Tibial nerve (tissue), 4 donors: ENCODE measurements around the gene LPAR4. TPM values are rescaled to one million over a fixed set of nuclear protein-coding genes. Genes with fewer than 3 reads are reported as not detected.

Source experiments
- DNase-seq, 2 donors: peaks; one replicate each; pipeline ENCODE4 v3.0.0-alpha.2; 2019; ENCODE audit warnings: low spot score in 2 of 2
- H3K27ac ChIP-seq, 4 donors: fragments of 200-600 bp; sonication (generic) in 3 of 4; one replicate each; pipeline ENCODE4 v1.5.1; 2017 to 2019; ENCODE audit warnings: mild to moderate bottlenecking in 1 of 4
- H3K27me3 ChIP-seq, 2 donors: fragments of 200-600 bp; sonication (generic) in 1 of 2; one replicate each; pipeline versions ENCODE4 v1.5.1 to v1.6.0; 2017 to 2019
- H3K36me3 ChIP-seq, 3 donors: fragments of 200-600 bp; sonication (generic); one replicate each; pipeline ENCODE4 v1.5.1; 2018 to 2019
- H3K4me1 ChIP-seq, 4 donors: fragments of 200-600 bp; sonication (generic) in 3 of 4; one replicate each; pipeline ENCODE4 v1.5.1; 2017 to 2019
- H3K4me3 ChIP-seq, 4 donors: fragments of 200-600 bp; sonication (generic) in 3 of 4; one replicate each; pipeline ENCODE4 v1.5.1; 2017 to 2019; ENCODE audit warnings: mild to moderate bottlenecking in 1 of 4, moderate library complexity in 1 of 4
- H3K9me3 ChIP-seq, 4 donors: fragments of 200-600 bp; sonication (generic) in 3 of 4; one replicate each; pipeline ENCODE4 v1.5.1; 2017 to 2019
- CTCF ChIP-seq, 5 experiments: fragments of 200-600 bp in 3 of 5; fragments of 450-650 bp in 2 of 5; sonication (generic) in 3 of 5; IDR thresholded peaks; one replicate each; pipeline ENCODE4 v1.5.1; 2016 to 2019; ENCODE audit warnings: antibody characterized with exemption in 5 of 5, mild to moderate bottlenecking in 3 of 5, moderate library complexity in 2 of 5
- EP300 ChIP-seq, 2 donors: sonication (generic); formaldehyde crosslinking; IDR thresholded peaks; one replicate each; pipeline ENCODE4 v1.6.1; 2017; ENCODE audit warnings: antibody characterized with exemption in 2 of 2, mild to moderate bottlenecking in 1 of 2
- POLR2A ChIP-seq, 2 donors: fragments of 450-650 bp; IDR thresholded peaks; one replicate each; pipeline ENCODE4 v1.6.1; 2017; ENCODE audit warnings: antibody characterized with exemption in 2 of 2, mild to moderate bottlenecking in 2 of 2, moderate library complexity in 2 of 2
- WGBS, 2 donors: methylation state at CpG; one replicate each; pipeline ENCODE4 v1.1.5; 2018; 5-methylcytosine and 5-hydroxymethylcytosine counted together
- total RNA-seq, 4 donors: library from RNA; depleted of rRNA; stranded (reverse); fragments of >200 nt; gene quantifications; one replicate each; pipeline ENCODE4 v1.1.0, GENCODE V29; 2016

The LPAR4 gene, protein sequence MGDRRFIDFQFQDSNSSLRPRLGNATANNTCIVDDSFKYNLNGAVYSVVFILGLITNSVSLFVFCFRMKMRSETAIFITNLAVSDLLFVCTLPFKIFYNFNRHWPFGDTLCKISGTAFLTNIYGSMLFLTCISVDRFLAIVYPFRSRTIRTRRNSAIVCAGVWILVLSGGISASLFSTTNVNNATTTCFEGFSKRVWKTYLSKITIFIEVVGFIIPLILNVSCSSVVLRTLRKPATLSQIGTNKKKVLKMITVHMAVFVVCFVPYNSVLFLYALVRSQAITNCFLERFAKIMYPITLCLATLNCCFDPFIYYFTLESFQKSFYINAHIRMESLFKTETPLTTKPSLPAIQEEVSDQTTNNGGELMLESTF
- total RNA-seq: 1 to 10 TPM in 1 of 4 donors, under 1 TPM in 2, not detected in 1; 0.20 to 1.5 (median 0.63) TPM

- Histone ChIP-seq H3K4me1 (no peaks in the 10 kb centered on the region), H3K27ac (no peak within 1 kb of the TSS), H3K36me3 (no peaks in the 10 kb centered on the region), H3K4me3 (peak within 1 kb of the TSS in 3 of 4 donors; percentile 10 to 38 (median 15)), H3K9me3 (no peaks in the 10 kb centered on the region), H3K27me3 (peaks cover 0 to 13% of the 10 kb centered on the region in 2 donors)
- DNase-seq: no peak
- TF ChIP-seq CTCF (IDR thresholded peaks at IDR 0.05) (no peak), POLR2A (IDR thresholded peaks at IDR 0.05) (no peak), EP300 (IDR thresholded peaks at IDR 0.05) (no peak)
- 7 to 37% methylated on average over 9 of the region's 9 CpGs for WGBS, 2 donors
Measured at GRCh38 chrX:78747489-78747888, at the start of gene LPAR4. LPAR4 (plus strand) TSS chrX:78747720; CDS start chrX:78754870, 7,150 bp downstream.

GRCh38 chrX:78706071-78706470, 41.4 kb upstream of the LPAR4 start:
- WGBS, 2 donors: 27 to 47% methylated on average over 2 of the region's 2 CpGs
- Histone ChIP-seq H3K36me3 (no peaks in the 10 kb centered on the region), H3K9me3 (no peaks in the 10 kb centered on the region), H3K27ac (no peak overlapping the region), H3K4me3 (no peak overlapping the region), H3K27me3 (no peaks in the 10 kb centered on the region), H3K4me1 (no peaks in the 10 kb centered on the region)
- DNase-seq: no peak
- TF ChIP-seq CTCF (IDR thresholded peaks at IDR 0.05) (no peak), POLR2A (IDR thresholded peaks at IDR 0.05) (no peak), EP300 (IDR thresholded peaks at IDR 0.05) (no peak)

DNA sequence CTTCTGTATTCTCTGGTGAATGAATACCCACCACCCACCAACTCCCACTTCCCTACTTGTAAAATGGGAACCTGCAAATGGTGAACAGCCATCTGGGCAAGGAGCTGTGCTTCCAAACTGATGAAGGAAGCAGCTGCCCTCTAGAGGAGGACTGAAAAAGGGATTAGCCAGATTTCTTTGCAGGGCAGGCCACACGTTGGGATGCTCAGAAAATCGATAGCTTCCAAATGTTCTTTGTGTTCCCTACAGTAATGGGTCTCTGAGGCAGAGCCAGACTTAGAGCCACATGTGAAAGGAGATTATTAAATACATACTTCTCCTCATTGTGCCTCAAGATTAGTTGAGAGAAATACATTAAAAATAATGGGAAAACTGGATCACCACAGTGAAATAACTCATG, 39.3 kb upstream of the LPAR4 start:
- no peak overlapping the region for H3K4me3 ChIP-seq
- TF ChIP-seq CTCF (IDR thresholded peaks at IDR 0.05) (peak in 1 of 5 experiments; percentile 13), POLR2A (IDR thresholded peaks at IDR 0.05) (no peak), EP300 (IDR thresholded peaks at IDR 0.05) (no peak)
- peaks cover 0 to 9% of the 10 kb centered on the region in 2 donors for H3K27me3 ChIP-seq
- no peak overlapping the region for H3K27ac ChIP-seq
- no peaks in the 10 kb centered on the region for H3K9me3 ChIP-seq
- WGBS, 2 donors: 35 to 43% methylated on average over 2 of the region's 2 CpGs
- DNase-seq: no peak
- no peaks in the 10 kb centered on the region for H3K36me3 ChIP-seq
- H3K4me1 ChIP-seq: no peaks in the 10 kb centered on the region

- Histone ChIP-seq H3K4me3 (no peak overlapping the region), H3K27me3 (peaks cover 0 to 9% of the 10 kb centered on the region in 2 donors), H3K36me3 (no peaks in the 10 kb centered on the region), H3K9me3 (no peaks in the 10 kb centered on the region), H3K4me1 (no peaks in the 10 kb centered on the region), H3K27ac (no peak overlapping the region)
- 38 to 44% methylated on average over 2 of the region's 2 CpGs for WGBS, 2 donors
- DNase-seq: peak in 1 of 2 donors; percentile 6
- TF ChIP-seq POLR2A (IDR thresholded peaks at IDR 0.05) (no peak), EP300 (IDR thresholded peaks at IDR 0.05) (peak in 1 of 2 donors; percentile 29)
Measured at GRCh38 chrX:78708816-78709215, 38.7 kb upstream of the LPAR4 start.

- Histone ChIP-seq H3K4me1 (no peaks in the 10 kb centered on the region), H3K27ac (no peak overlapping the region), H3K27me3 (peaks cover 0 to 9% of the 10 kb centered on the region in 2 donors), H3K36me3 (no peaks in the 10 kb centered on the region), H3K9me3 (no peaks in the 10 kb centered on the region), H3K4me3 (no peak overlapping the region)
- 23 to 27% methylated on average over 1 of the region's 1 CpG for WGBS, 2 donors
- DNase-seq: no peak
- TF ChIP-seq CTCF (IDR thresholded peaks at IDR 0.05) (no peak), POLR2A (IDR thresholded peaks at IDR 0.05) (no peak), EP300 (IDR thresholded peaks at IDR 0.05) (no peak)
Measured at GRCh38 chrX:78710171-78710570, 37.3 kb upstream of the LPAR4 start.
